Activated CD4-positive, alpha-beta T cell treated with anti-CD3 and anti-CD28 coated beads, Interleukin-2, amount 50 U/mL, for 48 hours (primary cell): Measurements from ENCODE around the gene PTPN6.

Source experiments
- DNase-seq, 2 experiments: peaks; one replicate each; pipeline ENCODE4 v3.0.0-alpha.2; 2020

The PTPN6 gene

GRCh38 chr12:6957151-6957701 lies 6.1 kb downstream of the PTPN6 start:
- DNase-seq, result peak in 1 of 2 experiments; percentile 43

- DNase-seq, result peak in 1 of 2 experiments; percentile 41
These were observed 6.8 kb downstream of the PTPN6 start for GRCh38 chr12:6957741-6958608.

GRCh38 chr12:6958609-6959057 lies 7.5 kb downstream of the PTPN6 start:
- DNase-seq, result peak in 1 of 2 experiments; percentile 37

- peak; percentile 68 to 76 for DNase-seq
These were observed 8.1 kb downstream of the PTPN6 start for GRCh38 chr12:6959058-6959804.

- no peak for DNase-seq
These were observed 8.8 kb downstream of the PTPN6 start for GRCh38 chr12:6959805-6960592.

GRCh38 chr12:6960593-6961277 lies 9.6 kb downstream of the PTPN6 start:
- peak in 1 of 2 experiments; percentile 49 for DNase-seq

GRCh38 chr12:6961278-6961694 lies 10.1 kb downstream of the PTPN6 start:
- peak; percentile 96 to 98 for DNase-seq

GRCh38 chr12:6961695-6962284 lies 10.6 kb downstream of the PTPN6 start:
- peak; percentile 73 to 77 for DNase-seq

GRCh38 chr12:6962285-6963015 lies 11.3 kb downstream of the PTPN6 start:
- no peak for DNase-seq

GRCh38 chr12:6963016-6963731 lies 12.0 kb downstream of the PTPN6 start:
- DNase-seq, result no peak

- no peak for DNase-seq
These were observed 12.7 kb downstream of the PTPN6 start for GRCh38 chr12:6963791-6964413.

GRCh38 chr12:6964605-6965025 lies 13.5 kb downstream of the PTPN6 start:
- no peak for DNase-seq

GRCh38 chr12:6965026-6965661 lies 14.0 kb downstream of the PTPN6 start:
- DNase-seq, result peak; percentile 89 to 92

GRCh38 chr12:6965714-6966113 lies 14.6 kb downstream of the PTPN6 start:
- no peak for DNase-seq

GRCh38 chr12:6966351-6966750 lies 15.2 kb downstream of the PTPN6 start:
- DNase-seq, result no peak

- DNase-seq, result no peak
These were observed 16.5 kb downstream of the PTPN6 start for GRCh38 chr12:6967651-6968100.

- DNase-seq, result no peak
These were observed 17.3 kb downstream of the PTPN6 start for GRCh38 chr12:6968426-6968825.

- DNase-seq, result peak; percentile 25 to 41
These were observed 19.0 kb downstream of the PTPN6 start for GRCh38 chr12:6970096-6970527.

GRCh38 chr12:6974180-6974579 lies 23.0 kb downstream of the PTPN6 start:
- no peak for DNase-seq
